ENCODE data around the gene SCO2. TPM values are rescaled to one million over a fixed set of nuclear protein-coding genes. Genes with fewer than 3 reads are reported as not detected.

SCO2 gene, protein sequence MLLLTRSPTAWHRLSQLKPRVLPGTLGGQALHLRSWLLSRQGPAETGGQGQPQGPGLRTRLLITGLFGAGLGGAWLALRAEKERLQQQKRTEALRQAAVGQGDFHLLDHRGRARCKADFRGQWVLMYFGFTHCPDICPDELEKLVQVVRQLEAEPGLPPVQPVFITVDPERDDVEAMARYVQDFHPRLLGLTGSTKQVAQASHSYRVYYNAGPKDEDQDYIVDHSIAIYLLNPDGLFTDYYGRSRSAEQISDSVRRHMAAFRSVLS
- 2.0 and 4.1 TPM in 2 replicates for total RNA-seq
- 9.7 and 11.2 TPM in 2 replicates for polyA plus RNA-seq

DNA sequence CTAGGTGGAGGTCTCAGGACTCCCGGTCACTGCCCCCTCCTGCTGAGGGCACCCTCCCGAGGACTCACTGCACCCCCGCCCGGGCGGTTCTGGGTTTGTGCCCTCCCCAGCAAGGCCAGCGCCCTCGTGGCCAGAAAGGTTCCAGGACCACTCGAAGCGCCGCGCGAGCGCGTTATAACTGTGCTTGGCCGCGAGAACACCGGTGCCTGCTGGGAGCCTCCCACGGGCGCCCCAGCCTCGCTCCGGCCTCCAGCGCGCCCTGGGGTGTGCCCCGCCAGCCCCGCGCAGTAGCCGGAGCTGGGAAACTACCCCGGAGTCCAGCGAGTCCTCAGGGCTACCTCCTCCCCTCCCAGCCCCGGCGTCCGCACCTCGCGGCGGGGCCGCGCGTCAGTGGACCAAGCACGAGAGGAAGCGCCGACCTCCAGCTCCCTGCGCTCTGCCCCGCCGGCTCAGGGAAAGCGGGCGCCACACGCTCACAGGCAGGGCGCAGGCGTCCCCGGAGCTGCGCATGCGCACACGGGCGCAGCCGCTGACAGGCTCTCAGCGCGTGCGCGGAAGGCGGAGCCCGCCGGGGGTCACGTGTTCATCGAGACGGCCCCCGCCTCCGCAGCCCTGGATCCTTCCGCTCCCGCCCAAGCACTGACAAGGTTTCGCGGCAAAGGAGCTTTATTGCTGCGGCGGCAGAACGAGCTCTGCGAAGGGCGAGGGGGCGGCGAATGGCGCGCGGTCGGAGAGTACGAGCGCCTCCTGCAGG lies at the start of gene SCO2:
SCO2 (minus strand) TSS at position 495 of the 754 bp plus-strand sequence. CDS start 1,187 bp downstream, outside the sequence.
- DNase-seq (ENCODE audit: low spot score) = peak; percentile 99
- Histone ChIP-seq H3K27ac (peak within 1 kb of the TSS; percentile 98), H3K4me3 (peak within 1 kb of the TSS; percentile 67), H3K79me2 (peaks cover 37% of the 10 kb centered on the region), H3K9me2 (replicated peaks; ENCODE audit: insufficient read depth) (no peaks in the 10 kb centered on the region), H4K20me1 (ENCODE audit: insufficient read depth, poor library complexity, severe bottlenecking) (peaks cover 13% of the 10 kb centered on the region), H3K9me3 (ENCODE audit: low read depth) (no peaks in the 10 kb centered on the region), H3K4me1 (ENCODE audit: insufficient read depth) (peaks cover 20% of the 10 kb centered on the region), H3K36me3 (replicated peaks; ENCODE audit: insufficient read depth, low read depth) (no peaks in the 10 kb centered on the region), H2AFZ (peak within 1 kb of the TSS; percentile 80), H3K4me2 (peak within 1 kb of the TSS; percentile 94), H3K27me3 (peaks cover 1% of the 10 kb centered on the region)
- 1% methylated on average over 73 of the region's 84 CpGs for WGBS (ENCODE audit: low lambda C conversion rate, missing lambda C conversion rate)
- TF ChIP-seq EZH2phosphoT487 (IDR thresholded peaks at IDR 0.05; ENCODE audit: low read depth, severe bottlenecking, unreplicated experiment) (no peak), EZH2 (IDR thresholded peaks at IDR 0.05; ENCODE audit: borderline replicate concordance) (no peak), CTCF (IDR thresholded peaks at IDR 0.05; ENCODE audit: poor library complexity) (peak; percentile 64)

DNA sequence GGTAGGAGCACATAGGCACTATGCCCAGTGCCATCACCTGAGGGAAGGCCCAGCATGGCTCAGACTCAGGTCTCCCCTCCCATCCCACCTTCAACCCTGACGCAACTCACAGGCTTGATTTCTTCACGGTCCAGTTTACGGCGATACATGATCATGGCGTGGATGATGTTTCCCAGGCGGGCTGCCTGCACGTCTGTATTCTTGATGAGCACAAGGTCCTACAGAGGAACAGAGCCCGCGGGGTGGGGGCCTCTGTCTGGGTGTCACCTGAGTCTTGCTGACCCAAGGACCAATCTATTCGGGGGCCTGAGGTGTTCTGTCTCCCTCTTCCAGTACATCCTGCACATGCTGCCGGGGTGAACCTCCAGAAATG lies 49.0 kb upstream of the SCO2 start:
- 93% methylated on average over 11 of the region's 11 CpGs for WGBS (ENCODE audit: low lambda C conversion rate, missing lambda C conversion rate)
- TF ChIP-seq CTCF (IDR thresholded peaks at IDR 0.05; ENCODE audit: poor library complexity) (no peak), EZH2phosphoT487 (IDR thresholded peaks at IDR 0.05; ENCODE audit: low read depth, severe bottlenecking, unreplicated experiment) (no peak), EZH2 (IDR thresholded peaks at IDR 0.05; ENCODE audit: borderline replicate concordance) (no peak)
- H3K27ac ChIP-seq = no peak overlapping the region

GRCh38 chr22:50573491-50574382 lies 48.3 kb upstream of the SCO2 start:
- TF ChIP-seq EZH2 (IDR thresholded peaks at IDR 0.05; ENCODE audit: borderline replicate concordance) = no peak
- Histone ChIP-seq H3K4me1 (ENCODE audit: insufficient read depth) (no peaks in the 10 kb centered on the region), H3K9me2 (replicated peaks; ENCODE audit: insufficient read depth) (no peaks in the 10 kb centered on the region), H3K9me3 (ENCODE audit: low read depth) (no peaks in the 10 kb centered on the region), H3K4me3 (no peak overlapping the region), H3K4me2 (no peak overlapping the region), H2AFZ (no peak overlapping the region), H3K36me3 (replicated peaks; ENCODE audit: insufficient read depth, low read depth) (no peaks in the 10 kb centered on the region), H3K27ac (no peak overlapping the region), H3K27me3 (no peaks in the 10 kb centered on the region), H4K20me1 (ENCODE audit: insufficient read depth, poor library complexity, severe bottlenecking) (peaks cover 3% of the 10 kb centered on the region), H3K79me2 (no peaks in the 10 kb centered on the region)
- WGBS (ENCODE audit: low lambda C conversion rate, missing lambda C conversion rate) = 98% methylated on average over 26 of the region's 26 CpGs
- no peak for DNase-seq (ENCODE audit: low spot score)

More for the DNA sequence above, 49.0 kb upstream of the SCO2 start:
- no peaks in the 10 kb centered on the region for H3K4me1 ChIP-seq (ENCODE audit: insufficient read depth)
- H3K4me3 ChIP-seq = no peak overlapping the region
- H4K20me1 ChIP-seq (ENCODE audit: insufficient read depth, poor library complexity, severe bottlenecking) = peaks cover 3% of the 10 kb centered on the region
- H3K9me3 ChIP-seq (ENCODE audit: low read depth) = no peaks in the 10 kb centered on the region
- DNase-seq (ENCODE audit: low spot score) = no peak
- no peak overlapping the region for H2AFZ ChIP-seq
- no peaks in the 10 kb centered on the region for H3K27me3 ChIP-seq
- no peaks in the 10 kb centered on the region for H3K79me2 ChIP-seq
- H3K36me3 ChIP-seq (replicated peaks; ENCODE audit: insufficient read depth, low read depth) = no peaks in the 10 kb centered on the region
- H3K9me2 ChIP-seq (replicated peaks; ENCODE audit: insufficient read depth) = no peaks in the 10 kb centered on the region
- no peak overlapping the region for H3K4me2 ChIP-seq
